ENCODE data around the gene BTRC. TPM values are rescaled to one million over a fixed set of nuclear protein-coding genes. Genes with fewer than 3 reads are reported as not detected.

The BTRC gene
- total RNA-seq, 4 donors from 2014 or later: 9.7 to 16.8 (median 10.7) TPM

- TF ChIP-seq, protein P1, sequence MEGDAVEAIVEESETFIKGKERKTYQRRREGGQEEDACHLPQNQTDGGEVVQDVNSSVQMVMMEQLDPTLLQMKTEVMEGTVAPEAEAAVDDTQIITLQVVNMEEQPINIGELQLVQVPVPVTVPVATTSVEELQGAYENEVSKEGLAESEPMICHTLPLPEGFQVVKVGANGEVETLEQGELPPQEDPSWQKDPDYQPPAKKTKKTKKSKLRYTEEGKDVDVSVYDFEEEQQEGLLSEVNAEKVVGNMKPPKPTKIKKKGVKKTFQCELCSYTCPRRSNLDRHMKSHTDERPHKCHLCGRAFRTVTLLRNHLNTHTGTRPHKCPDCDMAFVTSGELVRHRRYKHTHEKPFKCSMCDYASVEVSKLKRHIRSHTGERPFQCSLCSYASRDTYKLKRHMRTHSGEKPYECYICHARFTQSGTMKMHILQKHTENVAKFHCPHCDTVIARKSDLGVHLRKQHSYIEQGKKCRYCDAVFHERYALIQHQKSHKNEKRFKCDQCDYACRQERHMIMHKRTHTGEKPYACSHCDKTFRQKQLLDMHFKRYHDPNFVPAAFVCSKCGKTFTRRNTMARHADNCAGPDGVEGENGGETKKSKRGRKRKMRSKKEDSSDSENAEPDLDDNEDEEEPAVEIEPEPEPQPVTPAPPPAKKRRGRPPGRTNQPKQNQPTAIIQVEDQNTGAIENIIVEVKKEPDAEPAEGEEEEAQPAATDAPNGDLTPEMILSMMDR (IDR thresholded peaks at IDR 0.05; ENCODE audit: low read depth): no peak
Observed at GRCh38 chr10:101451667-101452069, 97.7 kb downstream of the BTRC start.

DNA sequence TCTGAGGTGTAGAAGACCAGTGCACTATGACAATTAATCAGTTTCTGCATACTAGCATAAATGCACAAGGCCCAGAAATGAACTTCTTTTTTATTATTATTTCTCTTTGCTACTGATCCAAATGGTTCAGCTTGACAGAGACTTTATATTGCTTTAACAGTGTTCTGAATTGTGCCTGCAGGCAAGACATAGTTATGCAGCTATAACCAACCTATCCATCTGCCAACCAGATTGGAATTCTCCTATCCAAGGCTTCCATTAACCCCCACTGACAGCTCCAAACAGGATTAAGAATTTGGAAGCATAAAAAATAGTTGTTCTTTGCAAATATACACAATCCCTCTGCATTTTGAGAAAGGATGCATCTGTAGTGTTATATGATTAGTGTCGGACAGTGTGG, 98.2 kb downstream of the BTRC start:
- TF ChIP-seq, protein P1 (IDR thresholded peaks at IDR 0.05; ENCODE audit: low read depth): no peak

DNA sequence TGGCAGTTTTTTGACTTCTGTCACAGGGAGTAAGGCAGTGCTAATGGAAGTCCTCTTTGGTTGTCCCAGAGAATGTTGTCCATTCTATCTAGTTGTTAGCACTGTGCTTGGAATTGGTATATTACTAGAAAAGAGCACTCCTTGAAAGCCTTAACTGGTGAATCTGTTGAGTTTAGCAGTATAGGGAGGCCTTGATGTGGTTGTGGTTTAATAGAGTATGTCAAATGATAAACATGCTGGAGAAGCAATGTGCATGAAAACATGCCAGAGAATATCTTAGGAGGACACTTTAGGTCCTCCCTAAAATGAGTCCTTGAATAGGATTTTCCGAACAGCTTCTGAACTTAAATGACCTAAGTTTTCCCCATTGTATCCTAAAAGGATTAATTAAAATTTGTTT, 98.6 kb downstream of the BTRC start:
- TF ChIP-seq, protein P1 (IDR thresholded peaks at IDR 0.05; ENCODE audit: low read depth): no peak

- TF ChIP-seq, protein P1 (IDR thresholded peaks at IDR 0.05; ENCODE audit: low read depth): no peak
Observed at GRCh38 chr10:101453318-101453717, 99.4 kb downstream of the BTRC start.

GRCh38 chr10:101453791-101454718, 100.1 kb downstream of the BTRC start:
- TF ChIP-seq, protein P1 (IDR thresholded peaks at IDR 0.05; ENCODE audit: low read depth): no peak

GRCh38 chr10:101458869-101459268, 104.9 kb downstream of the BTRC start:
- TF ChIP-seq, protein P1 (IDR thresholded peaks at IDR 0.05; ENCODE audit: low read depth): no peak

DNA sequence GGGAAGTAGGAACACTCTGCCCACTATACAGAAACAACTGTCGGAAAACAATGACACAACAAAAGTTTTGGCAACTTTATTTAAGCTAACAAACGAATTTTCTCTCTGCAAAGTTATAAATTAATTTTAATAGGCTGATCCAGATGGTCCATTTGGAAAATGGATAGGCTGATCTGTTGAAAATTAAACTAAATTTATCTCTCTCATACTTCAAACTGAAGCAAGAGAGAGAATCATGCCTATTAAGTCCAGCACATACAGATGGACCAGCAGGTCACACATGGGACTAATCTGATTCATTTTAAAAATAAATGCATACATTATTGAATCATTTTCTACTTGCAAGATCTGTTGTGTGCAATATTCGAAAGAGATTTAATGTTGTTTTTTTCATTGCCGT, 110.1 kb downstream of the BTRC start:
- TF ChIP-seq, protein P1 (IDR thresholded peaks at IDR 0.05; ENCODE audit: low read depth): no peak

Data from subcutaneous adipose tissue (tissue), 4 donors.